ENCODE measurements around the gene LRP8.
A peak's percentile ranks its signal among the peaks of the same experiment; 100 is the strongest.
"Not testable (repeated sequence)": the region's sequence is repeated elsewhere in the genome, so short reads cannot be mapped to it uniquely, and the experiment has no call there.

Gene LRP8

DNA sequence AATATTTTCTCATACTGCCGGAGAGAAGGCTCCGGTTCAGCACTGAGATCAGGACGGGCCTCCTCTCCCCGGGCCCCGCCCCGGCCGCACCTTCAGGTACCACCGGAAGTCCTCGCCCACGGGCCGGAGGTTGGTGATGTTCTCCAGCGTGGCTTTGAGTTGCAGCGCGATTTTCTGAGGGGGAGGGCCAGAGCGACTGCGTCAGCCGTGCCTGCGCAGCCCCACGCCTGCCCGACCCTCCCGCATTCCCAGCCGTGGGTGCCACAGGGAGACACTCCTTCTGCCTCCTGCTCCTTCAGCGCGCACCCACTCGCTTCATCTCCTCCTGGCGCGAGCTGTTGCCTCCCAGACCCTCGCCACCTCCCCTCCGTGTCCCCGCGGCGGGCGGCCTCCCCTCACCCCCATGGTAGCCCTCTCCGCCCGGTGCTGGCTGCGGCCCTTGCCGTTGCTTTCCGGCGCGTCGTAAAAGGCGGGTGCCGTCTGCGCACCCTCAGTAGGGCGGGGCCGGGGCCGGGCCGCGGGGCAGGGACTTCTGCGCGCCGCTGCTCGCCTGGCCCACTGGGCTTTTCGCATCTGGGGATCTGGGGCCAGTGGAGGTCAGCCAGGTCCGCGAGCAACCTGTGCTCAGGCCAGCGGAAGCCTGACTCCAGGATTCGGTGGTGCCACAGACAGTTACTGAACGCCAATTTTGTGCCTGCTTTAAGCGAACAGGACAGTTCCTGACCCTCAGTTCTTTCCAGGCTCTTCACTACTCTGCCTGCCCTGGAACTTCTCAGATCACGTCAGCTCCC is 107.5 kb downstream of the LRP8 start, which contains the start of gene CZIB:
Gene CZIB, minus strand, starts transcription at position 464 of the 791 bp plus-strand sequence. Its CDS starts 59 bp downstream, at position 405.
- DNase-seq (ENCODE audit: low read depth in 3 of 3, low spot score in 1 of 3): peak; percentile 78 to 93 (median 79)

DNA sequence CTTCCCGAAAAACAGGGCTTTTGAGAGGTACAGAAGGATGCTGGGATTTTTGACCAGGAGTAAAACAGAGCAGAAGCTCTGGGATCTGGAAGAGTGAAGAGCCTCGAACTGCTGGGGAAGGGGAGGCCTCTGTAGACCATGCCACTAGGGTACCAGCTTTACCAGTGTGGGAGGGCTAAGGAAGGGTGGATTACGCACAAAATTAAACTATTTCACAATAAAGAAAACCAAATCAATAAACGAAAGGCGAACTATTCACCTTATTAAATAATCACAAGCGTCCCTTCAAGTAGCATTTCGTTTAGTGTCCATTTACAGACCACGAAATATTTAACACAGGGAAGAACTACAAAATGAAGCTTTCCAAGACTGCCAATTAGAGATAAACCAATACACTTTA is 108.2 kb downstream of the LRP8 start:
- no peak for DNase-seq (ENCODE audit: low read depth in 3 of 3, low spot score in 1 of 3)

DNA sequence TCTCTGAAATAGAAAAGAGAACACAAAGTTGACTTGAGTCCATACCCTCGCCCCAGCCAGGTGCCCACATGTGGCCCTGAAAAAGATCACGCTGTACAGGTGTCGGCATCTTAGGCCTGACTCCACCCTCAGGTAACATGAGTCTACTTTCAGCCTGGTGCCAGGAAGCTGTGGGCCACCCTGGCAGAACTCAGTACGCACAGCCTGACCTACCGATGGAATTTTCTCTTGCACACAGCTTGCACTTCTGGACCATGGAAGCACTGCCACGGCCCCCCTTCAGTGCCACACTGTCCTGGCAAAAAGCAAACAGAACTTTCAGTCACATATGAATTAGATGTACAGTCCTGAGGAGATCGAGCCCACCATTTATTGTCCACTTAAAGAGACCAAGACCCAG is 109.7 kb downstream of the LRP8 start:
- DNase-seq (ENCODE audit: low read depth in 3 of 3, low spot score in 1 of 3): no peak

DNA sequence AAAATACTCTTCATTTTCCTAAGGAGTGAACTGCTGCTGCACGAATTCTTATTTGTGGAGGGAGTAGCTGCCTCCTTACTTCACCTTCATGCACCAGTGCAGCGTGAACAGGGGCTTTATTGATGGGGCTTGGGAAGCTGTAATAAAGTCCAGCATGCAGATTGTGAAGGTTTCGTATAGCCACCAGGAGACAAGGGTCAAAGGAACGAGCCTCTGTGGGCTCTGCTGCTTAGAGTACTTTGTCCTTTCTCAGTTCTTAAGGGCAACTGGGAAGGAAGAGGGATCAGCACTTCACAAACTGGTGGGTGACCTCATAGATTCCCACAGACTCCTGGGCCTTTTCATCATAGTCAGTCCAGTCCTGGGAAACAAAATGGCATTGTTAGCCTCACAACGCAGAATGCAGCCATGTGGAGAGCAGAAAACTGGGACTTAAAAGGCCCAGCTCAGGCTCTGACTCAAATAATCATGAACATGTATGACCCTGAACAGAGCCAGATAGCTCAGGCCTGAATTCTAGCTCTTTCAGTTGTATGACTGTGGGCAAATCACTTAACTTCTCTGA is 113.4 kb downstream of the LRP8 start:
- DNase-seq (ENCODE audit: low read depth in 3 of 3, low spot score in 1 of 3): no peak

DNA sequence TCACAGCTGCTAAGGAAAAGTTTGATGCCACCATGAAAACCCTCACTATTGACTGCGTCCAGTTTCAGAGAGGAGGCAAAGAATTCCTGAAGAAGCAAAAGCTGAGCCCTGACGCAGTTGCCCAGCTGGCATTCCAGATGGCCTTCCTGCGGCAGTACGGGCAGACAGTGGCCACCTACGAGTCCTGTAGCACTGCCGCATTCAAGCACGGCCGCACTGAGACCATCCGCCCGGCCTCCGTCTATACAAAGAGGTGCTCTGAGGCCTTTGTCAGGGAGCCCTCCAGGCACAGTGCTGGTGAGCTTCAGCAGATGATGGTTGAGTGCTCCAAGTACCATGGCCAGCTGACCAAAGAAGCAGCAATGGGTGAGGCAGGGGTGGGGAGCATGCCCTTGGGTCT is 116.9 kb downstream of the LRP8 start:
- DNase-seq (ENCODE audit: low read depth in 3 of 3, low spot score in 1 of 3): no peak

DNA sequence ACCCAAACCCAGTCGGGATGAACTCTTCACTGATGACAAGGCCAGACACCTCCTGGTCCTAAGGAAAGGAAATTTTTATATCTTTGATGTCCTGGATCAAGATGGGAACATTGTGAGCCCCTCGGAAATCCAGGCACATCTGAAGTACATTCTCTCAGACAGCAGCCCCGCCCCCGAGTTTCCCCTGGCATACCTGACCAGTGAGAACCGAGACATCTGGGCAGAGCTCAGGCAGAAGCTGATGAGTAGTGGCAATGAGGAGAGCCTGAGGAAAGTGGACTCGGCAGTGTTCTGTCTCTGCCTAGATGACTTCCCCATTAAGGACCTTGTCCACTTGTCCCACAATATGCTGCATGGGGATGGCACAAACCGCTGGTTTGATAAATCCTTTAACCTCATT is 117.5 kb downstream of the LRP8 start:
- no peak for DNase-seq (ENCODE audit: low read depth in 3 of 3, low spot score in 1 of 3)

DNA sequence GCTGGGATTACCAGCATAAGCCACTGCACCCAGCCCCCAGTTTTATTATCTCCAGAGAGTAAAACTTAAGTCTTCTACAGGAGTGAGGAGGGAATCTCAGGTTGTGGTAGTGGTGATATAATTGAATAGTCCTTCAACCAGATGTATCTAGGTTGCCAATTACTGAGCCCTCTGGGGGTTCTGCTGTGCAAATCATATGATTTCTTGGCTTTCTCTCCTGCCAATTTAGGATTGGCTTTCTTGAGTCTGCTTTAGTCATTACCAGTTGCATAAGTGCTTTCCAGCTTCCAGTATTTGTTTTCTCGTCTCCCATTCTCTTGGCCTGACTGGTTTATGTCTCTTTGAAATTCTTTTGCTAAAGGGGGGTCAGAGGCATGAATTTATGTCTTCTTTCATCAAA is 120.1 kb downstream of the LRP8 start:
- no peak for DNase-seq (ENCODE audit: low read depth in 3 of 3, low spot score in 1 of 3)

DNA sequence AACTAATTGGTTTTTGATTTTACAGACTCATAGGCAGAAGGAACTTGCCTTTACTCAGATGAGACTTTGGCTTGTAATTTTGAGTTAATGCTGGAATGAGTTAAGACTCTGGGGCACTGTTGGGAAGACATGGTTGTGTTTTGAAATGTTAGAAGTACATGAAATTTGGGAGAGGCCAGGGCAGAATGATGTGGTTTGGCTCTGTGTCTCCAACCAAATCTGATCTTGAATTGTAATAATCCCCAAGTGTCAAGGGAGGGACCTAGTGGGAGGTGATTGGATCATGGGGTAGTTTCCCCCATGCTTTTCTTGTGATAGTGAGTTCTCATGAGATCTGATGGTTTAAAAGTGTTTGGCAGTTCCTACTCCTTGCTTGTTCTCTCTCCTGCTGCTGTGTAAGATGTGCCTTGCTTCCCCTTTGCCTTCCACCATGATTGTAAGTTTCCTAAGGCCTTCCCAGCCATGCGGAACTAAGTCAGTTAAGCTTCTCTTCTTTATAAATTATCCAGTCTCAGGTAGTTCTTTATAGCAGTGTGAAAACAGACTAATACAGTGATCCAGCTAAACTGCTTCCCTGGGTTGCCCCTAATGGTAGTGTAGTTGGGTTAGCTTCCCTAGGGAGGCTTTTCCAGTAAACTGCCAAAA is 121.0 kb downstream of the LRP8 start:
- no peak for DNase-seq (ENCODE audit: low read depth in 3 of 3, low spot score in 1 of 3)

DNA sequence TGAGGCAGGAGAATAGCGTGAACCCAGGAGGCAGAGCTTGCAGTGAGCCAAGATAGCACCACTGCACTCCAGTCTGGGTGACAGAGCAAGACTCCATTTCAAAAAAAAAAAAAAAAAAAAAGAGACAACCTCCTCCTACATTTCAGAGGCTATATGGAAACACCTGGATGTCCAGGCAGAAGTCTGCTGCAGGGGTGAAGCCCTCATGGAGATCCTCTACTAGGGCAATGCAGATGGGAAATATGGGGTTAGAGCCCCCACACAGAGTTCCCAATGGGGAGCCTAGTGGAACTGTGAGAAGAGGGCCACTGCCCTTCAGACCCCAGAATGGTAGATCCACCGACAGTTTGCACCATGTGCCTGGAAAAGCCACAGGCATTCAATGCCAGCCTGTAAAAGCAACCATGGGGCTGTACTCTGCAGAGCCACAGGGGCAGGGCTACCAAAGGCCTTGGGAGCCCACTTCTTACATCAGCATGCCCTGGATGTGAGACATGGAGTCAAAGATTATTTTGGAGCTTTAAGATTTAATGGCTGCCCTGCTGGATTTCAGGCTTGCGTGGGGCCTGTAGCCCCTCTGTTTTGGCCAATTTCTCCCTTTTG is 121.7 kb downstream of the LRP8 start:
- not testable (repeated sequence) for DNase-seq (ENCODE audit: low read depth in 3 of 3, low spot score in 1 of 3)

DNA sequence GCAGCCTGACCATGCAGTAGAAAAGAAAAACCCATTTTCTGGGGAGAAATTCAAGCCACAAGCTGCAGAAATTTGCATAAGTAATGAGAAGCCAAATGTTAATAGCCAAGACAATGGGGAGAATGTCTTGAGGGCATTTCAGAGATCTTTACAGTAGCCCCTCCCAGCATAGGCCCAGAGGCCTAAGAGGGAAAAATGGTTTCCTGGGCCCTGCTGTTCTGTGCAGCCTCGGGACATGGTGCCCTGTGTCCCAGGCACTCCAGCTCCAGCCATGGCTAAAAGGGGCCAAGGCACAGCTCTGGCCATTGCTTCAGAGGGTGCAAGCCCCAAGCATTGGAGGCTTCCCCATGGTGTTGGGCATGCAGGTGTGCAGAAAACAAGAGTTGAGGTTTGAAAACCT is 122.4 kb downstream of the LRP8 start:
- DNase-seq (ENCODE audit: low read depth in 3 of 3, low spot score in 1 of 3): not testable (repeated sequence)

DNA sequence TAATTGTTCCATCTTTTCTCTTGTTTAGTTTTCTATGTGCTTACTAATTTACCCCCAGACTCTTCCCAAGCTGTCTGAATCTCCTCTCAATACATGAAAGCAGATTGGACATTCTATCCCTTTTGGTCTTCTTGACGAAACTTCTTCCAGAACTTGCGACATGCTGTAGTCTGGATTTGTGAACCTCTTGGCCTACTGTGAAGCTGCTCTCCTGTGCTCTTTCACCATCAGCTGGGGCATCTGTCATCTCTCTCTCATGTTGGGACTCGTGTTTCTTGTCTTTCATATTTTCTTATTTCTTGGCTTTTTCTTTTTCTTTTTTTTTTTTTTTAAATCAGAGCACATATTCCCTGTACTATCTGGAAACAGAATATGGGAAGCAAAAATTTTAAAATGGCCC is 124.4 kb downstream of the LRP8 start:
- no peak for DNase-seq (ENCODE audit: low read depth in 3 of 3, low spot score in 1 of 3)

DNA sequence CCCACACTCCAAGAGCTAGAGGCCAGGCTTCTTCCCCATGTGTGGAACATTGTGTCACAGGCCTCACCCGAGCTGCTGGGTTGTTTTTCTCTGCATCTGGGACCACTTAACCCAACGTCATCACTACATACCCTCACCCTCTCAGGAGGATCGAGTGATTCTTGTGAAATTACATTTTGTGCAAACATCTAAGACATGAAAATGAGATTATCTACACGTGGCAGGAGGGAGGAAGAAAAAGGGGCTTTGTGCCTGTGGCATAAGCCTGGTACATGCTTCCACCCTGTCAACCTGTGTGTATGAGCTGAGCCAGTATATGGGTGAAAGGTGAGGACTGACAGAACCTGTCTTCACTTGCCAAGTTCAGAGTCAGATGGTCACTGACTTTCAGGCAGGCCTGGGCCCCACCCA is 129.6 kb downstream of the LRP8 start:
- no peak for DNase-seq (ENCODE audit: low read depth in 3 of 3, low spot score in 1 of 3)

DNA sequence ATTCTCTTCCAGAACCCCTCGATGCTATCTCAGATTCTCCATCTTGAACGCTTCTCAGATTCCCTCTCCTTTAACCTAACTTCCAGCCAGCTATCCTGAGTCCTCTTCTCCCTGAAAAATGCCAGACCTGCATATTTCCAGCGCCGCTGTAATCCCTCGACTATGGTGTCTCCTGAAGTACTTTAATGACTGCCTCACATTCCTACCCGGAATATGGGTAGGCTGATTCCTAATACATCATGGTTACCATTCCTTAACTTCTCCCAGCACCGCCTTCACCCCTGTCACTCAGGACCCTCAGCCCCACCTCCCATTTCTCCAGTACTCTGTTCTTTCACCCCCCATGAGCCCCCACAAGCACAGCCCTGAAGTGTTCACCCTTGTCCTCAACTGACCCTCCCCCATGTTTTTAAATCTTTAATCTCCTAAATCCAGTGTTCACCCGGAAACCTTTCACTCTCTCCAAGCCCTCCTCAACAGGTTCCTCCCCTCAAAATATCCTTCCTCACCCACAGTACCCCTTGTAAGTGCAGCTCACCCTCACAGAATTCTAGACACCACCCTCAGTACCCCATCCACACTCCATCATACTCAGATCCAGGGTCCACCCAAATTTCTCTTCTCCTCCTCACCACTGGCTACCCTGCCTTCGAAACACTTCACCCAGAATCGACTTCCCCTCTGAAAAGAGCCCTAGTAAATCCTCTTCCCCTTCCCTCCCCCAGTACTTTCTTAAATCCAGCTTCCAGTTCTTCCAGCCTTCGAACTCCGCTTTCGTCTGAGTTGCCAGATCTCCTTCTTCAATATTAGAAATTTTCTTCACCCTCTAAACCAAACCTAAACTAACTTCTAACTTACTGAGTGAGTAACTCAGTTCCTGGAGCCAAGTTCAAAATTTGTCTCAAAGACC is 130.3 kb downstream of the LRP8 start:
- DNase-seq (ENCODE audit: low read depth in 3 of 3, low spot score in 1 of 3): no peak

DNA sequence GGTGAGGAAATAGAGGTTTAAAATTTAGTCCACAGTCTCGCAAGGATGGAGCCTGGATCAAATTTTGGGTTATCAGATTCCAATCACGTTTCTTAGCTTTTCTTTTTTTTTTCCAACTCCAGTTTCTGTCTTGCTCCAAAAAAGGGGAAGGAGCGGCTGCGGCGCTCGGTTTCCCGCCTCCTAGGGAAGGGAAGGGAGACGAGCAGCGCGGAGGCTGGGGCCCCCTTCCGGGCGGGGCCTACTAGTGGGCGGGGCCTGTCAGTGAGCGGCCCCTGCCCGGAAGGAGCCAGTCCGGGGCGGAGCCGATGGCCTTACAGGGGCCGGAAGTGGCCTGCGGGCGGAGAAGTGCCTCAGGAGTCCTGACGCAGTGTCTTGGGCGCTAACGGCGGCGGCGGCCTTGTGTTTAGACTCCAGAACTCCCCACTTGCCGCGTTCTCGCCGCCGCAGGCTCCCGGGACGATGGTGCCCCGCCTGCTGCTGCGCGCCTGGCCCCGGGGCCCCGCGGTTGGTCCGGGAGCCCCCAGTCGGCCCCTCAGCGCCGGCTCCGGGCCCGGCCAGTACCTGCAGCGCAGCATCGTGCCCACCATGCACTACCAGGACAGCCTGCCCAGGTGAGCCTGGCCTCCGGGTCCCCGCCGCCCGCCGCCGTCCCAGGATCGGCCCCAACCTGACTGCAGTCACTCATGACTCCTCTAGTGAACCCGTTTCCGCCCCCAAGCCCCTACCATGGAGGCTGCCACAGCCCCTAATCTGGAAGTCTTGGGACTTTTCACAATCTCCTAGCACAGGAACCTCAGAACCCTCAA is 131.2 kb downstream of the LRP8 start, which contains the start of gene CPT2:
Gene CPT2, plus strand, starts transcription at position 340 of the 806 bp plus-strand sequence. Its CDS starts 120 bp downstream, at position 460.
- DNase-seq (ENCODE audit: low read depth in 3 of 3, low spot score in 1 of 3): peak; percentile 74 to 83 (median 77)

DNA sequence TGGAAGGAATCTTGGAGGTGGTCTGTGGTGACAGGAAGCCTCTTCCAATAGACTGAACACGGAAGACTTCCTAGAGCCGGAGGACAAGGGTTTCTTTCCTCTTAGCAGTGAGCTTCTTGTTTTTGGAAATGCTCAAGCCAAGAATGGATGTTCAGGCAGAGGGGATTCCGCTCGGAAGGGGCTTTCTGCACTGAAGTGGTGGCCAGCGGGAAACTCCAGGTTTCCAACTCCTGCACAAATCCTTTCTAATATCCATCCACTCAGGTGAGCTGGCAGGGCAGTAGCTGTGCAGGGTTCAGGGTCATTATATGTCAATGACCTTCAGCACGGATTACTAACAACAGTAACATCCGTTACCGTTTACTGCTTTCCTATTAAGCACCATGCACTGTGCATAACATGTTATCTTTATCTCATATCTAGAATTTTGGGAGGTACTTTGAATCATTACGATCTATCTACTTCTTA is 131.8 kb downstream of the LRP8 start:
- DNase-seq (ENCODE audit: low read depth in 3 of 3, low spot score in 1 of 3): no peak

DNA sequence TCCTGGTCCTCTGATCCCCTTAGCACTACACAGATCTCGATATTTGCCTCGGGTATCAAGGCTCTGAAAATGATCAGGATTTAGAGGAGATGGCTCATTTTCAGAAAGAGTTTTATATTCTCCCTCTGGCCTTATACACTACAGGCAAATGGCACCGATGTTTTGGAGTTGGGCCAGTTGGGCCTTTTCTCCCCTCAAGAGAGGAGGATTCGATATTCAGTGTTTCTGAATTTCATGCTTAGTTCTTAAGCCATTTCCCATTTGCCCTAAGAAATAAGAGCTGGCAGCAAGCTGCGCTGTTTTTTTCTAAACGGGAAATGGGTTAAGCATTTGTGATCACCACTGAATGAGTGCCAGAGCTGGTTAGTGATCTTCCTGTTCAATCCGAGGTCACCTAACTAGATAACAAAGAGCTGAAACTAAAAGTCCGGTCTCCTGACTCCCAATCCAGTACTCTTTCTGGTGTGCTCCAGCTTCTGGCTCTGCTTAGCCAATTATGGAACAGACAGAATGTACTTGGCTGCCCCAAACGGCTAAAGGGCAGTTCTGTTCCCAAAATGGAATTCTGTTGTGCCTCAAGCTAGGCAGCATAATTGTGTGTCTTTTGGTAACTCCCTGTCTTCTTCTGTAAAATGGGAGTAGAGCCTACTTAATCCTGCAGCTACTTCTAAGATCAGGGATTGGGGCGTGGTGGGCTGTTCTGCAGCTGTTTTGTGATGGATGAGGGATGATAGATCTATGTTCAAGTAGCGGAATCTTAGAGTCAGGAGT is 132.4 kb downstream of the LRP8 start:
- DNase-seq (ENCODE audit: low read depth in 3 of 3, low spot score in 1 of 3): no peak
